Astrocyte (in vitro differentiated cells and primary cell): ENCODE measurements around the gene TNFSF11. TPM values are rescaled to one million over a fixed set of nuclear protein-coding genes. Genes with fewer than 3 reads are reported as not detected.

ENCODE experiments used
- DNase-seq: peaks from one replicate; pipeline ENCODE4 v3.0.0-alpha.2; 2010; ENCODE audit warnings: low read depth
- FAIRE-seq: peaks from 2 replicates; lab custom pipeline; 2011; peaks lifted over from hg19 to GRCh38; lab: Jason Lieb, UNC
- H2AFZ ChIP-seq: 2 replicates; pipeline ENCODE4 v1.6.0; 2012; ENCODE audit warnings: low read depth, low read length, inconsistent platforms
- H3K27ac ChIP-seq: 2 replicates; pipeline ENCODE4 v1.5.1; 2011; ENCODE audit warnings: low read depth, low read length, inconsistent platforms
- H3K27me3 ChIP-seq: 2 replicates; pipeline ENCODE4 v1.6.0; 2011; ENCODE audit warnings: low read length, inconsistent platforms; ENCODE audit not compliant: insufficient read depth
- H3K36me3 ChIP-seq: 2 replicates; pipeline ENCODE4 v1.5.1; 2011; ENCODE audit warnings: low read length, inconsistent platforms; ENCODE audit not compliant: insufficient read depth
- H3K4me1 ChIP-seq: 2 replicates; pipeline ENCODE4 v1.5.1; 2011; ENCODE audit warnings: low read length, inconsistent platforms; ENCODE audit not compliant: insufficient read depth
- H3K4me2 ChIP-seq: 2 replicates; pipeline ENCODE4 v1.6.0; 2012; ENCODE audit warnings: low read length, inconsistent platforms
- H3K4me3 ChIP-seq: 2 replicates; pipeline ENCODE4 v1.5.1; 2011; ENCODE audit warnings: low read depth, mild to moderate bottlenecking, low read length, inconsistent platforms; ENCODE audit not compliant: insufficient read depth
- H3K79me2 ChIP-seq: 2 replicates; pipeline ENCODE4 v1.6.0; 2012; ENCODE audit warnings: mild to moderate bottlenecking, low read length, inconsistent platforms; ENCODE audit not compliant: insufficient read depth
- H3K9ac ChIP-seq: 2 replicates; pipeline ENCODE4 v1.6.0; 2012; ENCODE audit warnings: mild to moderate bottlenecking, low read length, inconsistent platforms
- H3K9me3 ChIP-seq: 2 replicates; pipeline ENCODE4 v1.5.1; 2012; ENCODE audit warnings: low read depth, mild to moderate bottlenecking, low read length, inconsistent platforms; ENCODE audit not compliant: insufficient read depth
- H4K20me1 ChIP-seq: 2 replicates; pipeline ENCODE4 v1.6.0; 2012; ENCODE audit warnings: low read length, inconsistent platforms; ENCODE audit not compliant: insufficient read depth
- H3K27ac Mint-ChIP-seq: one replicate; pipeline ENCODE4 v1.8.0; 2021; ENCODE audit warnings: mild to moderate bottlenecking, mixed read lengths; ENCODE audit not compliant: unreplicated experiment
- H3K27me3 Mint-ChIP-seq: one replicate; pipeline ENCODE4 v1.8.0; 2021; ENCODE audit warnings: low read depth, mixed read lengths; ENCODE audit not compliant: unreplicated experiment
- H3K36me3 Mint-ChIP-seq: one replicate; pipeline ENCODE4 v1.8.0; 2021; ENCODE audit warnings: low read depth, mixed read lengths; ENCODE audit not compliant: unreplicated experiment
- H3K4me1 Mint-ChIP-seq: one replicate; pipeline ENCODE4 v1.8.0; 2021; ENCODE audit warnings: low read depth, mixed read lengths; ENCODE audit not compliant: unreplicated experiment
- H3K4me3 Mint-ChIP-seq: one replicate; pipeline ENCODE4 v1.8.0; 2021; ENCODE audit warnings: mild to moderate bottlenecking, moderate library complexity, mixed read lengths; ENCODE audit not compliant: unreplicated experiment
- H3K9me3 Mint-ChIP-seq: one replicate; pipeline ENCODE4 v1.8.0; 2021; ENCODE audit warnings: mild to moderate bottlenecking, mixed read lengths; ENCODE audit not compliant: unreplicated experiment
- CTCF ChIP-seq: IDR thresholded peaks from 2 replicates; pipeline ENCODE4 v1.5.1; 2011; ENCODE audit warnings: low read depth, mild to moderate bottlenecking, inconsistent platforms, low read length, moderate library complexity; ENCODE audit not compliant: insufficient read depth
- EZH2 ChIP-seq: IDR thresholded peaks from 2 replicates; pipeline ENCODE4 v1.6.1; 2012; ENCODE audit warnings: mild to moderate bottlenecking, low read length, inconsistent platforms; ENCODE audit not compliant: insufficient read depth
- total RNA-seq: library from RNA; stranded (reverse); gene quantifications from 2 replicates; pipeline ENCODE4 v1.2.1, GENCODE V29; 2021

The TNFSF11 gene
- total RNA-seq, 1 donor from 2014 or later: not detected

GRCh38 chr13:42612021-42612765 is 38.2 kb downstream of the TNFSF11 start:
- DNase-seq: no peak
- Mint-ChIP-seq H3K27ac (no peak overlapping the region), H3K4me1 (no peaks in the 10 kb centered on the region), H3K4me3 (no peak overlapping the region), H3K36me3 (no peaks in the 10 kb centered on the region), H3K9me3 (peaks cover 2% of the 10 kb centered on the region), H3K27me3 (peaks cover 12% of the 10 kb centered on the region)
- H3K4me1 ChIP-seq: no peaks in the 10 kb centered on the region
- H3K9me3 ChIP-seq: no peaks in the 10 kb centered on the region
- H3K4me3 ChIP-seq: no peak overlapping the region
- peaks cover 5% of the 10 kb centered on the region for H3K27me3 ChIP-seq
- no peak overlapping the region for H3K27ac ChIP-seq
- no peak for FAIRE-seq
- no peaks in the 10 kb centered on the region for H3K36me3 ChIP-seq
- H3K79me2 ChIP-seq: no peaks in the 10 kb centered on the region
- TF ChIP-seq CTCF: no peak
- TF ChIP-seq EZH2: no peak
- H3K9ac ChIP-seq: no peak overlapping the region
- H2AFZ ChIP-seq: no peak overlapping the region
- no peak overlapping the region for H3K4me2 ChIP-seq
- H4K20me1 ChIP-seq: no peaks in the 10 kb centered on the region

- H2AFZ ChIP-seq: no peak overlapping the region
- Mint-ChIP-seq H3K9me3 (peaks cover 2% of the 10 kb centered on the region), H3K27me3 (peaks cover 7% of the 10 kb centered on the region), H3K4me3 (no peak overlapping the region), H3K27ac (no peak overlapping the region), H3K4me1 (no peaks in the 10 kb centered on the region), H3K36me3 (no peaks in the 10 kb centered on the region)
- H3K27me3 ChIP-seq: peaks cover 8% of the 10 kb centered on the region
- no peak overlapping the region for H3K9ac ChIP-seq
- no peak overlapping the region for H3K4me3 ChIP-seq
- no peaks in the 10 kb centered on the region for H3K4me1 ChIP-seq
- H3K4me2 ChIP-seq: no peak overlapping the region
- H3K79me2 ChIP-seq: no peaks in the 10 kb centered on the region
- H4K20me1 ChIP-seq: no peaks in the 10 kb centered on the region
- no peak for TF ChIP-seq EZH2
- no peak for TF ChIP-seq CTCF
- no peaks in the 10 kb centered on the region for H3K9me3 ChIP-seq
- no peak overlapping the region for H3K27ac ChIP-seq
- H3K36me3 ChIP-seq: no peaks in the 10 kb centered on the region
- DNase-seq (no peak), FAIRE-seq (no peak)
Observed at GRCh38 chr13:42614436-42615035, 40.6 kb downstream of the TNFSF11 start.

GRCh38 chr13:42615691-42616090 is 41.7 kb downstream of the TNFSF11 start:
- H3K4me2 ChIP-seq: no peak overlapping the region
- H3K4me1 ChIP-seq: no peaks in the 10 kb centered on the region
- FAIRE-seq (no peak), DNase-seq (no peak)
- Mint-ChIP-seq H3K4me3 (no peak overlapping the region), H3K4me1 (no peaks in the 10 kb centered on the region), H3K27me3 (peaks cover 7% of the 10 kb centered on the region), H3K9me3 (peaks cover 2% of the 10 kb centered on the region), H3K27ac (no peak overlapping the region), H3K36me3 (no peaks in the 10 kb centered on the region)
- H3K9ac ChIP-seq: no peak overlapping the region
- H2AFZ ChIP-seq: no peak overlapping the region
- H4K20me1 ChIP-seq: no peaks in the 10 kb centered on the region
- TF ChIP-seq CTCF (no peak), EZH2 (no peak)
- peaks cover 8% of the 10 kb centered on the region for H3K27me3 ChIP-seq
- no peaks in the 10 kb centered on the region for H3K36me3 ChIP-seq
- H3K79me2 ChIP-seq: no peaks in the 10 kb centered on the region
- no peak overlapping the region for H3K27ac ChIP-seq
- no peaks in the 10 kb centered on the region for H3K9me3 ChIP-seq
- H3K4me3 ChIP-seq: no peak overlapping the region
